GM13976 (cell line): ENCODE data around the gene MSX1.

Source experiments
- DNase-seq: peaks from one replicate; pipeline ENCODE4 v3.0.0; 2012; ENCODE audit warnings: low spot score
- in situ Hi-C: fragments of 300-500 bp; cut with MboI; formaldehyde crosslinking; loops from one replicate; pipeline ENCODE4 v1.12.0; 2022; ENCODE audit warnings: low sequenced_read_pairs, mixed read lengths, inconsistent platforms; ENCODE audit not compliant: unreplicated experiment
- TF ChIP-seq, protein P1 (sequence below): IDR thresholded peaks from 2 replicates; pipeline ENCODE4 v1.5.1; 2012; ENCODE audit warnings: borderline replicate concordance, mild to moderate bottlenecking; ENCODE audit not compliant: insufficient read depth; ENCODE audit errors: extremely low read depth, missing control alignments, control extremely low read depth

MSX1 gene

GRCh38 chr4:4861390-4862018, 2.0 kb downstream of the MSX1 start:
- in situ Hi-C loops, result loop anchor here (10.0 to 25.0 kb wide), 2 partner anchors 99 to 177 kb away; no protein-coding TSS in a partner anchor
- no peak for DNase-seq
- TF ChIP-seq, protein P1, sequence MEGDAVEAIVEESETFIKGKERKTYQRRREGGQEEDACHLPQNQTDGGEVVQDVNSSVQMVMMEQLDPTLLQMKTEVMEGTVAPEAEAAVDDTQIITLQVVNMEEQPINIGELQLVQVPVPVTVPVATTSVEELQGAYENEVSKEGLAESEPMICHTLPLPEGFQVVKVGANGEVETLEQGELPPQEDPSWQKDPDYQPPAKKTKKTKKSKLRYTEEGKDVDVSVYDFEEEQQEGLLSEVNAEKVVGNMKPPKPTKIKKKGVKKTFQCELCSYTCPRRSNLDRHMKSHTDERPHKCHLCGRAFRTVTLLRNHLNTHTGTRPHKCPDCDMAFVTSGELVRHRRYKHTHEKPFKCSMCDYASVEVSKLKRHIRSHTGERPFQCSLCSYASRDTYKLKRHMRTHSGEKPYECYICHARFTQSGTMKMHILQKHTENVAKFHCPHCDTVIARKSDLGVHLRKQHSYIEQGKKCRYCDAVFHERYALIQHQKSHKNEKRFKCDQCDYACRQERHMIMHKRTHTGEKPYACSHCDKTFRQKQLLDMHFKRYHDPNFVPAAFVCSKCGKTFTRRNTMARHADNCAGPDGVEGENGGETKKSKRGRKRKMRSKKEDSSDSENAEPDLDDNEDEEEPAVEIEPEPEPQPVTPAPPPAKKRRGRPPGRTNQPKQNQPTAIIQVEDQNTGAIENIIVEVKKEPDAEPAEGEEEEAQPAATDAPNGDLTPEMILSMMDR, result no peak

- in situ Hi-C loops, result loop anchor here (10.0 to 25.0 kb wide), 2 partner anchors 100 to 177 kb away; no protein-coding TSS in a partner anchor
- TF ChIP-seq, protein P1, result no peak
- DNase-seq, result no peak
Observed at GRCh38 chr4:4862071-4862551, 2.6 kb downstream of the MSX1 start.

GRCh38 chr4:4862665-4863482, 3.4 kb downstream of the MSX1 start:
- in situ Hi-C loops, result loop anchor here (10.0 to 25.0 kb wide), 2 partner anchors 101 to 178 kb away; no protein-coding TSS in a partner anchor
- TF ChIP-seq, protein P1, result no peak
- no peak for DNase-seq

- TF ChIP-seq, protein P1, result no peak
- no peak for DNase-seq
- in situ Hi-C loops, result loop anchor here (10.0 to 25.0 kb wide), 2 partner anchors 102 to 180 kb away; no protein-coding TSS in a partner anchor
Observed at GRCh38 chr4:4864443-4864939, 5.0 kb downstream of the MSX1 start.

GRCh38 chr4:4864940-4865704, 5.7 kb downstream of the MSX1 start:
- in situ Hi-C loops, result loop anchor here (10.0 to 25.0 kb wide), 2 partner anchors 103 to 180 kb away; no protein-coding TSS in a partner anchor
- DNase-seq, result no peak
- TF ChIP-seq, protein P1, result no peak
